Trophoblast cell (in vitro differentiated cells and primary cell): ENCODE results near the gene AMBP.

Experiments used
- DNase-seq, 2 donors: peaks; one replicate each; pipeline ENCODE4 v3.0.0-alpha.2; 2016
- H2AFZ ChIP-seq: 2 replicates; pipeline ENCODE4 v1.6.1; 2013; ENCODE audit warnings: low read length, moderate library complexity, mild to moderate bottlenecking; ENCODE audit not compliant: insufficient read depth, poor library complexity
- H2AK5ac ChIP-seq: 2 replicates; pipeline ENCODE4 v1.6.1; 2013; ENCODE audit warnings: mild to moderate bottlenecking, low read length
- H2BK120ac ChIP-seq: 2 replicates; pipeline ENCODE4 v1.6.1; 2013; ENCODE audit warnings: low read length, mild to moderate bottlenecking, moderate library complexity; ENCODE audit not compliant: insufficient read depth, poor library complexity
- H2BK12ac ChIP-seq: 2 replicates; pipeline ENCODE4 v1.6.1; 2013; ENCODE audit warnings: mild to moderate bottlenecking, low read length, moderate library complexity
- H2BK5ac ChIP-seq: 2 replicates; pipeline ENCODE4 v1.6.1; 2013; ENCODE audit warnings: low read length, low read depth, moderate library complexity, mild to moderate bottlenecking; ENCODE audit not compliant: poor library complexity
- H3K14ac ChIP-seq: 2 replicates; pipeline ENCODE4 v1.6.1; 2013; ENCODE audit warnings: mild to moderate bottlenecking, low read length
- H3K18ac ChIP-seq: 2 replicates; pipeline ENCODE4 v1.6.1; 2013; ENCODE audit warnings: mild to moderate bottlenecking, low read length
- H3K23ac ChIP-seq: 2 replicates; pipeline ENCODE4 v1.6.1; 2013; ENCODE audit warnings: low read length
- H3K27ac ChIP-seq: 2 replicates; pipeline ENCODE4 v1.5.1; 2013; ENCODE audit warnings: low read depth, mild to moderate bottlenecking, inconsistent platforms, low read length, moderate library complexity
- H3K27me3 ChIP-seq: 2 replicates; pipeline ENCODE4 v1.6.1; 2013; ENCODE audit warnings: inconsistent platforms, mild to moderate bottlenecking, low read length, moderate library complexity; ENCODE audit not compliant: insufficient read depth
- H3K36me3 ChIP-seq, 2 experiments: 1 replicate in 1 of 2; 2 replicates in 1 of 2; pipeline ENCODE4 v1.6.1; 2013; ENCODE audit warnings: low read length in 2 of 2, mild to moderate bottlenecking in 2 of 2, moderate library complexity in 1 of 2; ENCODE audit not compliant: insufficient read depth in 2 of 2, control insufficient read depth in 1 of 2
- H3K4ac ChIP-seq: 2 replicates; pipeline ENCODE4 v1.6.1; 2013; ENCODE audit warnings: low read depth, mild to moderate bottlenecking, low read length, moderate library complexity
- H3K4me1 ChIP-seq, 2 experiments: 1 replicate in 1 of 2; 2 replicates in 1 of 2; pipeline ENCODE4 v1.6.1; 2013; ENCODE audit warnings: low read length in 2 of 2, mild to moderate bottlenecking in 2 of 2, moderate library complexity in 1 of 2; ENCODE audit not compliant: insufficient read depth in 2 of 2, control insufficient read depth in 1 of 2
- H3K4me2 ChIP-seq: 2 replicates; pipeline ENCODE4 v1.6.1; 2013; ENCODE audit warnings: inconsistent platforms, mild to moderate bottlenecking, low read length, moderate library complexity
- H3K4me3 ChIP-seq: 2 replicates; pipeline ENCODE4 v1.5.1; 2013; ENCODE audit warnings: mild to moderate bottlenecking, low read depth, low read length, inconsistent platforms
- H3K79me1 ChIP-seq: one replicate; pipeline ENCODE4 v1.6.1; 2013; ENCODE audit warnings: low read length
- H3K79me2 ChIP-seq: 2 replicates; pipeline ENCODE4 v1.6.1; 2013; ENCODE audit warnings: low read length, mild to moderate bottlenecking; ENCODE audit not compliant: control insufficient read depth, insufficient read depth, poor library complexity
- H3K9ac ChIP-seq: 2 replicates; pipeline ENCODE4 v1.6.1; 2013; ENCODE audit warnings: mild to moderate bottlenecking, low read length
- H3K9me3 ChIP-seq: 2 replicates; pipeline ENCODE4 v1.6.1; 2013; ENCODE audit warnings: low read depth, mild to moderate bottlenecking, control low read depth, inconsistent platforms, low read length; ENCODE audit not compliant: insufficient read depth
- H4K12ac ChIP-seq: 2 replicates; pipeline ENCODE4 v1.6.1; 2013; ENCODE audit warnings: low read depth, mild to moderate bottlenecking, low read length, moderate library complexity
- H4K8ac ChIP-seq: 2 replicates; pipeline ENCODE4 v1.6.1; 2013; ENCODE audit warnings: low read depth, mild to moderate bottlenecking, low read length, moderate library complexity
- H4K91ac ChIP-seq: one replicate; pipeline ENCODE4 v1.6.1; 2013; ENCODE audit warnings: low read depth, mild to moderate bottlenecking, low read length, moderate library complexity
- WGBS: extraction: QIAGEN DNeasy Blood & Tissue Kit; methylation state at CpG from one replicate; pipeline ENCODE4 v1.1.7; 2013; ENCODE audit warnings: missing lambda C conversion rate; ENCODE audit not compliant: insufficient read length, insufficient coverage; ENCODE audit errors: extremely low coverage; 5-methylcytosine and 5-hydroxymethylcytosine counted together

Gene AMBP

GRCh38 chr9:114096866-114097612 lies 18.9 kb upstream of the AMBP start:
- Histone ChIP-seq H3K79me2 (no peaks in the 10 kb centered on the region), H3K4me2 (no peak overlapping the region), H3K14ac (no peak overlapping the region), H3K4me1 (peaks cover 0 to 2% of the 10 kb centered on the region in 2 experiments), H2AFZ (no peak overlapping the region), H4K91ac (no peak overlapping the region), H4K8ac (no peak overlapping the region), H2BK12ac (no peak overlapping the region), H3K9ac (no peak overlapping the region), H3K27ac (no peak overlapping the region), H3K79me1 (no peaks in the 10 kb centered on the region), H3K4me3 (no peak overlapping the region), H4K12ac (no peak overlapping the region), H2BK120ac (no peak overlapping the region), H3K27me3 (peaks cover 11% of the 10 kb centered on the region), H2AK5ac (no peak overlapping the region), H3K36me3 (no peaks in the 10 kb centered on the region), H2BK5ac (no peak overlapping the region), H3K23ac (no peak overlapping the region), H3K18ac (no peak overlapping the region), H3K4ac (no peak overlapping the region), H3K9me3 (peaks cover 6% of the 10 kb centered on the region)
- no peak for DNase-seq
- no CpG with 5 or more reads among the region's 14 CpGs for WGBS

DNA sequence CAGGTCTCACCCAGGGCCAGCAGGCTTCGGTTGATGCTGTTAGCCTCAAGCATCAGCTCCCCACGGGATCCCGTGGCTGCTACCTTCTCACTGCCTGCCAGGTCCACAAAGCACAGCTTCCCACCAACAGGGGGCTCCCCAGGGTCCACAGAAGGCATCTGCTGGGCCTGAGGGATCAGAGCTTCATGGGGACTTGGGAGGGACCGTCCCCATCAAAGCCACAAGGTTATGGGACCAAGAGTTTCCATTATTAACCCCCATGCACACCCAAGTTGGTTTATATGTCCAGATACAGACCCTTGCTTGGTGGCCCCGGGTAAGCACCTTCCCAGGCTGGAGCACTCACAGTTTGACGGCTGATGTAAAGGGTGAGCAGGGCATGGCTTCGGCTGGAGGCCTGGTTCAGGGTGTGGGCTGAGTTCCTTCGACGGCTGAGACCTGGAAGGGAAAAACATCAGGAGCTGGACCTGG lies 18.0 kb upstream of the AMBP start:
- Histone ChIP-seq H3K79me2 (no peaks in the 10 kb centered on the region), H3K18ac (no peak overlapping the region), H3K36me3 (no peaks in the 10 kb centered on the region), H3K4ac (no peak overlapping the region), H3K4me2 (no peak overlapping the region), H4K91ac (no peak overlapping the region), H2BK12ac (no peak overlapping the region), H4K12ac (no peak overlapping the region), H2BK5ac (no peak overlapping the region), H3K23ac (no peak overlapping the region), H3K14ac (no peak overlapping the region), H4K8ac (no peak overlapping the region), H3K79me1 (no peaks in the 10 kb centered on the region), H3K4me3 (no peak overlapping the region), H3K27ac (no peak overlapping the region), H3K9me3 (peaks cover 9% of the 10 kb centered on the region), H3K9ac (no peak overlapping the region), H2AFZ (no peak overlapping the region), H3K27me3 (peaks cover 11% of the 10 kb centered on the region), H2BK120ac (no peak overlapping the region), H2AK5ac (no peak overlapping the region), H3K4me1 (peaks cover 0 to 2% of the 10 kb centered on the region in 2 experiments)
- DNase-seq, result no peak
- no CpG with 5 or more reads among the region's 9 CpGs for WGBS

GRCh38 chr9:114094971-114095370 lies 16.9 kb upstream of the AMBP start:
- H3K27ac ChIP-seq, result no peak overlapping the region
- H4K8ac ChIP-seq, result no peak overlapping the region

DNA sequence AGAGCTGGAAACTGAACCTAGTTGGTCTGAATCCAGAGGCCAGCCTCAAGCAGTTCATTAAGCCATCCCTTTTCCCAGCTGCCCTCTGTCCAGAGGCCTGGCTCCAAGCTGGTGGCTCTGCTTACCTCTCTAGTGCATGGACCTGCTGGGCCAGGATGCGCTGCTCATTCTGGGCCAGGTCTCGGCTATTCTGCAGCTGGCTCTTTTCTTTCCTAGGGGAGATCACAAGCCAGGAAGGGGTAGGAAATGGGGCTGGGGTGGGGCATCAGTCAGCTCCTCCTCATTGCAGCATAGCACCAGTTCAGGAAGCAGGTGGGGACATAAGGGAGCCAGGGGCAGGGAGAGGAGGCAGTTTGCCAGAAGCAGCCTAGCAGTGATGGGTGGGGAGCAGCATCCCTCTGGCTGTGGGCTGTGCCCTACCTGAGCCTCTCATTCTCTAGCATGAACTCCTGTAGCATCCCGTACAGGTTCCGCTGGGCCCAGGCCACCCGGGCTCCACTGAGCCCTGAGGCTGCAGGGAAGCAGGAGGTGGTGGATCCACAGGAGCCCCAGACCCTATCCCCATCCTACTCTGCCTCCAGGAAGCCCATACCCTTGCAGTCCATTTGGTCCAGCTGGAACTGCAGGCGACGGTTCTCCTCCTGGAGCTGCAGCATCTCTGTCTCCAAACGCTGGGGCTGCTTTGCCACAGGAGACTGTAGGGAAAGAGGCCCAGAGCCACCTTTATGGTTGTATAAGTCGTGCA lies 15.8 kb upstream of the AMBP start:
- DNase-seq, result no peak
- Histone ChIP-seq H3K9ac (no peak overlapping the region), H2AK5ac (no peak overlapping the region), H3K9me3 (peaks cover 3% of the 10 kb centered on the region), H3K79me2 (no peaks in the 10 kb centered on the region), H3K4me2 (no peak overlapping the region), H3K23ac (no peak overlapping the region), H3K4me1 (peaks cover 0 to 2% of the 10 kb centered on the region in 2 experiments), H3K4me3 (no peak overlapping the region), H4K91ac (no peak overlapping the region), H3K27me3 (peaks cover 10% of the 10 kb centered on the region), H4K12ac (no peak overlapping the region), H3K14ac (no peak overlapping the region), H2BK120ac (no peak overlapping the region), H2AFZ (no peak overlapping the region), H3K36me3 (no peaks in the 10 kb centered on the region), H3K27ac (no peak overlapping the region), H3K4ac (no peak overlapping the region), H3K18ac (no peak overlapping the region), H3K79me1 (no peaks in the 10 kb centered on the region), H2BK12ac (no peak overlapping the region), H4K8ac (no peak overlapping the region), H2BK5ac (no peak overlapping the region)
- WGBS, result no CpG with 5 or more reads among the region's 9 CpGs

More at GRCh38 chr9:114094971-114095370, 16.9 kb upstream of the AMBP start:
- Histone ChIP-seq H3K79me2 (no peaks in the 10 kb centered on the region), H3K4ac (no peak overlapping the region), H2BK5ac (no peak overlapping the region), H3K4me1 (peaks cover 0 to 2% of the 10 kb centered on the region in 2 experiments), H4K12ac (no peak overlapping the region), H3K4me3 (no peak overlapping the region), H3K14ac (no peak overlapping the region), H3K4me2 (no peak overlapping the region), H3K79me1 (no peaks in the 10 kb centered on the region), H2BK12ac (no peak overlapping the region), H2AK5ac (no peak overlapping the region), H4K91ac (no peak overlapping the region), H2AFZ (no peak overlapping the region), H3K18ac (no peak overlapping the region), H3K23ac (no peak overlapping the region), H3K36me3 (no peaks in the 10 kb centered on the region), H3K9ac (no peak overlapping the region), H2BK120ac (no peak overlapping the region), H3K27me3 (peaks cover 11% of the 10 kb centered on the region), H3K9me3 (peaks cover 8% of the 10 kb centered on the region)
- no peak for DNase-seq
- WGBS, result no CpG with 5 or more reads among the region's 12 CpGs
